Retinal pigment epithelial cell (primary cell): ENCODE results near the gene GPRC5B.

Experiments
- DNase-seq: peaks from one replicate; pipeline ENCODE4 v3.0.0-alpha.2; 2010; ENCODE audit warnings: low read depth
- H3K4me3 ChIP-seq: 2 replicates; pipeline ENCODE4 v1.5.1; 2011; ENCODE audit warnings: mild to moderate bottlenecking, low read length, control low read depth, moderate library complexity
- CTCF ChIP-seq: conservative IDR thresholded peaks from 2 replicates; pipeline ENCODE4 v1.5.1; 2011; ENCODE audit warnings: low read depth, low read length, control low read depth, inconsistent platforms

GPRC5B gene

GRCh38 chr16:19879241-19879792 is 5.3 kb downstream of the GPRC5B start:
- H3K4me3 ChIP-seq: no peak overlapping the region
- peak; percentile 55 for DNase-seq
- TF ChIP-seq CTCF: peak; percentile 16

GRCh38 chr16:19878757-19879156 is 5.9 kb downstream of the GPRC5B start:
- TF ChIP-seq CTCF: no peak
- H3K4me3 ChIP-seq: no peak overlapping the region
- no peak for DNase-seq

- no peak overlapping the region for H3K4me3 ChIP-seq
- DNase-seq: no peak
- TF ChIP-seq CTCF: no peak
These were observed 8.1 kb downstream of the GPRC5B start for GRCh38 chr16:19876501-19877059.

GRCh38 chr16:19875900-19876299 is 8.7 kb downstream of the GPRC5B start:
- no peak for DNase-seq
- H3K4me3 ChIP-seq: no peak overlapping the region
- no peak for TF ChIP-seq CTCF

- H3K4me3 ChIP-seq: no peak overlapping the region
- no peak for TF ChIP-seq CTCF
- no peak for DNase-seq
These were observed 9.6 kb downstream of the GPRC5B start for GRCh38 chr16:19874851-19875546.

- DNase-seq: no peak
- no peak for TF ChIP-seq CTCF
- no peak overlapping the region for H3K4me3 ChIP-seq
These were observed 10.6 kb downstream of the GPRC5B start for GRCh38 chr16:19874026-19874425.

GRCh38 chr16:19872935-19873334 is 11.7 kb downstream of the GPRC5B start:
- no peak for DNase-seq
- H3K4me3 ChIP-seq: no peak overlapping the region
- no peak for TF ChIP-seq CTCF
